ENCODE measurements around the gene COMMD6.

The COMMD6 gene

GRCh38 chr13:75492389-75492788 lies 45.3 kb downstream of the COMMD6 start:
- H3K4me3 ChIP-seq (ENCODE audit: low read depth, low read length), result no peak overlapping the region
- peak; percentile 46 for DNase-seq (ENCODE audit: low read depth)
- TF ChIP-seq MYC (IDR thresholded peaks at IDR 0.05; ENCODE audit: low read depth, low read length), result no peak
- no peak for TF ChIP-seq CTCF (IDR thresholded peaks at IDR 0.05; ENCODE audit: low read depth, low read length)
- peak; percentile 28; the same call in 1 of the 2 replicates for TF ChIP-seq MAX (IDR thresholded peaks at IDR 0.05; ENCODE audit: low read depth, low read length)

- no peak overlapping the region for H3K4me3 ChIP-seq (ENCODE audit: low read depth, low read length)
- no peak for TF ChIP-seq POLR2A (IDR thresholded peaks at IDR 0.05; ENCODE audit: extremely low read depth, insufficient read length)
- TF ChIP-seq CTCF (IDR thresholded peaks at IDR 0.05; ENCODE audit: low read depth, low read length), result no peak
- TF ChIP-seq MAX (IDR thresholded peaks at IDR 0.05; ENCODE audit: low read depth, low read length), result no peak
- no peak for TF ChIP-seq MYC (IDR thresholded peaks at IDR 0.05; ENCODE audit: low read depth, low read length)
- no peak for DNase-seq (ENCODE audit: low read depth)
Measured at GRCh38 chr13:75491376-75491775, 46.3 kb downstream of the COMMD6 start.

- DNase-seq (ENCODE audit: low read depth), result peak; percentile 75
- TF ChIP-seq CTCF (IDR thresholded peaks at IDR 0.05; ENCODE audit: low read depth, low read length) (no peak), MAX (IDR thresholded peaks at IDR 0.05; ENCODE audit: low read depth, low read length) (0 out of 2 replicates have a peak, but pooled peaks have one; percentile 31), MYC (IDR thresholded peaks at IDR 0.05; ENCODE audit: low read depth, low read length) (peak; percentile 54; the same call in 1 of the 2 replicates)
- H3K4me3 ChIP-seq (ENCODE audit: low read depth, low read length), result peak overlapping the region; percentile 36
Measured at GRCh38 chr13:75489502-75490263, 48.0 kb downstream of the COMMD6 start.

- H3K4me3 ChIP-seq (ENCODE audit: low read depth, low read length), result no peak overlapping the region
- peak; percentile 60 for DNase-seq (ENCODE audit: low read depth)
- TF ChIP-seq CTCF (IDR thresholded peaks at IDR 0.05; ENCODE audit: low read depth, low read length) (no peak), MYC (IDR thresholded peaks at IDR 0.05; ENCODE audit: low read depth, low read length) (no peak), MAX (IDR thresholded peaks at IDR 0.05; ENCODE audit: low read depth, low read length) (no peak), POLR2A (IDR thresholded peaks at IDR 0.05; ENCODE audit: extremely low read depth, insufficient read length) (no peak)
Measured at GRCh38 chr13:75486146-75487062, 51.2 kb downstream of the COMMD6 start.

GRCh38 chr13:75485286-75486062 lies 52.2 kb downstream of the COMMD6 start:
- no peak overlapping the region for H3K4me3 ChIP-seq (ENCODE audit: low read depth, low read length)
- TF ChIP-seq CTCF (IDR thresholded peaks at IDR 0.05; ENCODE audit: low read depth, low read length) (no peak), MYC (IDR thresholded peaks at IDR 0.05; ENCODE audit: low read depth, low read length) (no peak), POLR2A (IDR thresholded peaks at IDR 0.05; ENCODE audit: extremely low read depth, insufficient read length) (no peak), MAX (IDR thresholded peaks at IDR 0.05; ENCODE audit: low read depth, low read length) (no peak)
- DNase-seq (ENCODE audit: low read depth), result no peak
